HL-60 (cell line): ENCODE data around the gene CIAO1.

Experiments
- GABPA ChIP-seq: IDR thresholded peaks from 2 replicates; pipeline ENCODE4 v1.6.1; 2012; ENCODE audit warnings: low read depth
- POLR2AphosphoS5 ChIP-seq: IDR thresholded peaks from 2 replicates; pipeline ENCODE4 v1.6.1; 2012; ENCODE audit warnings: low read depth
- TF ChIP-seq, protein P1 (sequence below): IDR thresholded peaks from one replicate; pipeline ENCODE4 v1.5.1; 2011; ENCODE audit warnings: low read length, control low read depth, inconsistent platforms; ENCODE audit not compliant: insufficient read depth

DNA sequence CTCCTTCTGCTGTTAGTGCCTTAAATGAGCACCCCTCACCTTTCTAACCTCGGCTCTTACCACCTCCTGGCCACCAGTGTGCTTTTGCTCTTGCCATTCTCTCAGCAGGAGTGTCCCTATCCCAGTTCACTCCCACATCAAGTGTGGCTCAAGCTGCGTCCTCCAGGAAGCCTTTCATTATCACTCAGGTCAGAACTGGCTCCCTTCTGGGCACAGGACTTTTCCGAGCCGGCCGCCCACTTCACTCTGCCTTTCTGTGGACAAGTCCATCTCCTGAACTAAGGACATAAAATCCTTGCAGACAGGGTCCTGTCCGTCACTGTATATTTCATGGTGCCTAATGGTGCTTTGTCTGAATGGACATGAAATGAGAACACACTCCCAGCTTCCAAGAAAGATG lies 15.8 kb upstream of the CIAO1 start:
- TF ChIP-seq, protein P1, sequence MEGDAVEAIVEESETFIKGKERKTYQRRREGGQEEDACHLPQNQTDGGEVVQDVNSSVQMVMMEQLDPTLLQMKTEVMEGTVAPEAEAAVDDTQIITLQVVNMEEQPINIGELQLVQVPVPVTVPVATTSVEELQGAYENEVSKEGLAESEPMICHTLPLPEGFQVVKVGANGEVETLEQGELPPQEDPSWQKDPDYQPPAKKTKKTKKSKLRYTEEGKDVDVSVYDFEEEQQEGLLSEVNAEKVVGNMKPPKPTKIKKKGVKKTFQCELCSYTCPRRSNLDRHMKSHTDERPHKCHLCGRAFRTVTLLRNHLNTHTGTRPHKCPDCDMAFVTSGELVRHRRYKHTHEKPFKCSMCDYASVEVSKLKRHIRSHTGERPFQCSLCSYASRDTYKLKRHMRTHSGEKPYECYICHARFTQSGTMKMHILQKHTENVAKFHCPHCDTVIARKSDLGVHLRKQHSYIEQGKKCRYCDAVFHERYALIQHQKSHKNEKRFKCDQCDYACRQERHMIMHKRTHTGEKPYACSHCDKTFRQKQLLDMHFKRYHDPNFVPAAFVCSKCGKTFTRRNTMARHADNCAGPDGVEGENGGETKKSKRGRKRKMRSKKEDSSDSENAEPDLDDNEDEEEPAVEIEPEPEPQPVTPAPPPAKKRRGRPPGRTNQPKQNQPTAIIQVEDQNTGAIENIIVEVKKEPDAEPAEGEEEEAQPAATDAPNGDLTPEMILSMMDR, result no peak
- no peak for TF ChIP-seq POLR2AphosphoS5
- TF ChIP-seq GABPA, result no peak
